ENCODE measurements around the gene NEK11. TPM values are rescaled to one million over a fixed set of nuclear protein-coding genes. Genes with fewer than 3 reads are reported as not detected.

NEK11 gene
- total RNA-seq, 4 donors from 2014 or later = 1.6 to 8.5 (median 3.4) TPM

DNA sequence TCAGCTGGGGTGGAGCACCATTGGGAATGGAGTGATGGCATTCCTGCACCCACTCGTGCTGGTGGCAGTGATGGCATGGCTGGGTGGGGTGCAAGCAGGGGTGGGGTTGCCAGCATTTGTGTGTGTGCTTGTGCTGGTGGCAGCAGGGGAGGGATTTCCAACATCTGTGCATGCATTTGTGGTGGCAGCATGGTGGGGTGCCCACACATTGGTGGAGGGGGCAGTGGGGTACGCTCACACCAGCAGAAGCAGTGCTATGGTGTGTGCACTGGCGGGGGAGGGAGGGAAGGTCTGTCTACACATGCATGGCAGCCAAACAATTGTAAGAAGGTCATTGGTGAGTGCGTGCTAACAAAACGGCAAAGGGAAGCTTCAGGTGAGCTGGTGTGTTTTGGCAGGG, 278.2 kb downstream of the NEK11 start:
- H3K4me3 ChIP-seq = no peak overlapping the region
- no peak for TF ChIP-seq POLR2A (IDR thresholded peaks at IDR 0.05)
- TF ChIP-seq, protein P1, sequence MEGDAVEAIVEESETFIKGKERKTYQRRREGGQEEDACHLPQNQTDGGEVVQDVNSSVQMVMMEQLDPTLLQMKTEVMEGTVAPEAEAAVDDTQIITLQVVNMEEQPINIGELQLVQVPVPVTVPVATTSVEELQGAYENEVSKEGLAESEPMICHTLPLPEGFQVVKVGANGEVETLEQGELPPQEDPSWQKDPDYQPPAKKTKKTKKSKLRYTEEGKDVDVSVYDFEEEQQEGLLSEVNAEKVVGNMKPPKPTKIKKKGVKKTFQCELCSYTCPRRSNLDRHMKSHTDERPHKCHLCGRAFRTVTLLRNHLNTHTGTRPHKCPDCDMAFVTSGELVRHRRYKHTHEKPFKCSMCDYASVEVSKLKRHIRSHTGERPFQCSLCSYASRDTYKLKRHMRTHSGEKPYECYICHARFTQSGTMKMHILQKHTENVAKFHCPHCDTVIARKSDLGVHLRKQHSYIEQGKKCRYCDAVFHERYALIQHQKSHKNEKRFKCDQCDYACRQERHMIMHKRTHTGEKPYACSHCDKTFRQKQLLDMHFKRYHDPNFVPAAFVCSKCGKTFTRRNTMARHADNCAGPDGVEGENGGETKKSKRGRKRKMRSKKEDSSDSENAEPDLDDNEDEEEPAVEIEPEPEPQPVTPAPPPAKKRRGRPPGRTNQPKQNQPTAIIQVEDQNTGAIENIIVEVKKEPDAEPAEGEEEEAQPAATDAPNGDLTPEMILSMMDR (IDR thresholded peaks at IDR 0.05) = no peak
- DNase-seq = no peak
- no peaks in the 10 kb centered on the region for H3K9me3 ChIP-seq
- H3K27me3 ChIP-seq = no peaks in the 10 kb centered on the region
- no peak overlapping the region for H3K27ac ChIP-seq
- H3K4me1 ChIP-seq = no peaks in the 10 kb centered on the region
- intact Hi-C loops (cut with DNase I) = no loop called here
- no peaks in the 10 kb centered on the region for H3K36me3 ChIP-seq
- 80 to 90% methylated on average over 3 to 5 of the region's 5 CpGs for WGBS, 2 donors

DNA sequence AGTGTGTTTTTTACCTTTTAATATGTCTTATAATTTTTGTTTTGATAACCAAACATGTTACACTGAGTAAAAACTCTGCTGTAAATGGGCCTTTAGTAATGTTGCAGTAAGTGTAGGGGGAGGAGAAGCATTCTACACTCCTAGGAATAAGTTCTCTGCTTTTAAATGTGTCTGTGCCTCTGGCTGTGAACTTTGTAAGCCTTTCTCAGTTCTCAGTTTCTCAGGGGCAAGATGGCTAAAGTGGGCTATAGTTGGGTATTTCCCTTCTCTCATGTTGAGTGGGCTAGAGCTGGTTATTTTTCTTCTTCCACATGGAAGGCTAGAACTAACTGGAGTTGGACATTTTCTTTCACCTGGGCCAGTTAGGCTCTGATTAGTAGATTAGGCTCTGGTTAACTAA, 279.6 kb downstream of the NEK11 start:
- TF ChIP-seq POLR2A (IDR thresholded peaks at IDR 0.05) = no peak
- TF ChIP-seq, protein P1 (IDR thresholded peaks at IDR 0.05) = no peak
- no peak for DNase-seq
- Histone ChIP-seq H3K9me3 (no peaks in the 10 kb centered on the region), H3K36me3 (no peaks in the 10 kb centered on the region), H3K4me3 (no peak overlapping the region), H3K4me1 (no peaks in the 10 kb centered on the region), H3K27ac (no peak overlapping the region), H3K27me3 (no peaks in the 10 kb centered on the region)
- intact Hi-C loops (cut with DNase I) = no loop called here

DNA sequence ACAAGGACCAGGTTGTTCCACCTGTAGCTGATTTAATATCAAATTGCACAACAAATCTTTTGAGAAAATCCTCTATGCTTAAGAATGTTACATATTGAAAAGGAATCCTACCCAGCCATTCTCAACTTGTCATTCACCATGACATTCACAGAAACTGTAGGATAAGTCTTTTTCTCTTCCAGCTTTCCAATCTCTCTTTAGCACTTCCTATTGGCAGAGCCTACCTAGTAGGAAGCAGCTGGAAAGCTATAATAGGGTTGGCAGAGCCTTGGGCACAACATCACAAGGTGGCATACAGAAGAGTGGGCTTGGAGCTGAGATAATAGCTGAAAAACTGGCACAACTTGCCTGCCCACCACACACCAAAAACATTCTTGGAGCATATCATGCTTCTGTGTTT, 287.6 kb downstream of the NEK11 start:
- Histone ChIP-seq H3K4me3 (no peak overlapping the region), H3K9me3 (no peaks in the 10 kb centered on the region), H3K4me1 (no peaks in the 10 kb centered on the region), H3K36me3 (no peaks in the 10 kb centered on the region), H3K27ac (no peak overlapping the region), H3K27me3 (no peaks in the 10 kb centered on the region)
- intact Hi-C loops (cut with DNase I) = no loop called here
- no peak for TF ChIP-seq POLR2A (IDR thresholded peaks at IDR 0.05)
- TF ChIP-seq, protein P1 (IDR thresholded peaks at IDR 0.05) = no peak
- no peak for DNase-seq

DNA sequence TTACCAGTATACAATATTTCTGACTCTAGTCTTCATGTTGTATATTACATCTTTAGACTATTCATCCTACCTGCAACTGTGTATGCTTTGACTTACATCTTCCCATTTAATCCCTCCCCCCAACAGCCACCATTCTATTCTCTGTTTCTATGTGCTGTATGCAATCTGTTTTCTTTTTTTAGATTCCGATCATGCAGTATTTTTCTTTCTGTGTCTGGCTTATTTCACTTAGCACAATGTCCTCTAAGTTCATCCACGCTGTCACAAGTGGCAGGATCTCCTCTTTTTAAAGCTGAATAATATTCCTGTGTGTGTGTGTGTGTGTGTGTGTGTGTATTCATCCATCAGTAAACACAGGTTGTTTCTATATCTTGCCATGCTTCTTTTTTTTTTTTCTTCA, 288.5 kb downstream of the NEK11 start:
- intact Hi-C loops (cut with DNase I) = no loop called here
- WGBS, 2 donors = 87 to 89% methylated on average over 2 of the region's 2 CpGs

DNA sequence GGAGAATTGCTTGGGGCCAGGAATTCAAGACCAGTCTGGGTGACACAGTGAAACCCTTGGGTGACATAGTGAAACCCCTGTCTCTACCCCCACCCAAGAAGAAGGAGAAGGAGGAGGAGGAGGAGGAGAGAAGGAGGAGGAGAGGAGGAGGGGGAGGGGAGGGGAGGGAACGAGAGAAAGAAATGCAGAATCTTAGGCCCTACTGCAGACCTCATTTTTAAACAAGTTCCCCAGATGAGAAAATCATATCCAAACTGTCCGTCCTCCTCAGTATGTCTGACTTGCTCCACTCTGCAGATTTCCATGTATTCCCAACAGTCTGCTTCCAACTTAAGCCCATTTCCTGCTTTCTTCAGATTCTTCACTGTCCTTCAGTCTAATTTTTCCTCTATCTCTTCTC, 291.0 kb downstream of the NEK11 start:
- Histone ChIP-seq H3K36me3 (no peaks in the 10 kb centered on the region), H3K9me3 (no peaks in the 10 kb centered on the region), H3K27me3 (no peaks in the 10 kb centered on the region), H3K4me1 (no peaks in the 10 kb centered on the region), H3K27ac (no peak overlapping the region), H3K4me3 (no peak overlapping the region)
- 85 to 100% methylated on average over 1 to 2 of the region's 2 CpGs for WGBS, 2 donors
- TF ChIP-seq, protein P1 (IDR thresholded peaks at IDR 0.05) = no peak
- TF ChIP-seq POLR2A (IDR thresholded peaks at IDR 0.05) = no peak
- intact Hi-C loops (cut with DNase I) = no loop called here
- no peak for DNase-seq

More for the DNA sequence above, 288.5 kb downstream of the NEK11 start:
- DNase-seq = no peak
- Histone ChIP-seq H3K36me3 (no peaks in the 10 kb centered on the region), H3K9me3 (no peaks in the 10 kb centered on the region), H3K4me1 (no peaks in the 10 kb centered on the region), H3K27me3 (no peaks in the 10 kb centered on the region), H3K4me3 (no peak overlapping the region), H3K27ac (no peak overlapping the region)
- TF ChIP-seq POLR2A (IDR thresholded peaks at IDR 0.05) = no peak
- TF ChIP-seq, protein P1 (IDR thresholded peaks at IDR 0.05) = no peak
